Measurements from ENCODE around the gene ANKMY2. TPM values are rescaled to one million over a fixed set of nuclear protein-coding genes. Genes with fewer than 3 reads are reported as not detected.

ANKMY2 gene
- total RNA-seq, 1 donor from 2014 or later: 9.4 TPM

GRCh38 chr7:16637379-16637778 is 8.2 kb downstream of the ANKMY2 start:
- Mint-ChIP-seq H3K4me3 (ENCODE audit: unreplicated experiment) (no peak overlapping the region), H3K36me3 (ENCODE audit: unreplicated experiment) (no peaks in the 10 kb centered on the region), H3K9me3 (ENCODE audit: unreplicated experiment) (no peaks in the 10 kb centered on the region), H3K4me1 (ENCODE audit: low read depth, unreplicated experiment) (no peaks in the 10 kb centered on the region), H3K27ac (ENCODE audit: unreplicated experiment) (no peak overlapping the region), H3K27me3 (ENCODE audit: unreplicated experiment) (no peaks in the 10 kb centered on the region)
- no peak for DNase-seq
- TF ChIP-seq CTCF (IDR thresholded peaks at IDR 0.05; ENCODE audit: partially characterized antibody, unreplicated experiment): no peak

GRCh38 chr7:16636555-16637101 is 8.9 kb downstream of the ANKMY2 start:
- no peak for DNase-seq
- Mint-ChIP-seq H3K4me3 (ENCODE audit: unreplicated experiment) (no peak overlapping the region), H3K4me1 (ENCODE audit: low read depth, unreplicated experiment) (no peaks in the 10 kb centered on the region), H3K27me3 (ENCODE audit: unreplicated experiment) (no peaks in the 10 kb centered on the region), H3K36me3 (ENCODE audit: unreplicated experiment) (no peaks in the 10 kb centered on the region), H3K27ac (ENCODE audit: unreplicated experiment) (no peak overlapping the region), H3K9me3 (ENCODE audit: unreplicated experiment) (no peaks in the 10 kb centered on the region)
- TF ChIP-seq CTCF (IDR thresholded peaks at IDR 0.05; ENCODE audit: partially characterized antibody, unreplicated experiment): no peak

- H3K4me3 Mint-ChIP-seq (ENCODE audit: unreplicated experiment): no peak overlapping the region
- H3K36me3 Mint-ChIP-seq (ENCODE audit: unreplicated experiment): no peaks in the 10 kb centered on the region
- no peak overlapping the region for H3K27ac Mint-ChIP-seq (ENCODE audit: unreplicated experiment)
- no peak for DNase-seq
- H3K9me3 Mint-ChIP-seq (ENCODE audit: unreplicated experiment): no peaks in the 10 kb centered on the region
- no peaks in the 10 kb centered on the region for H3K4me1 Mint-ChIP-seq (ENCODE audit: low read depth, unreplicated experiment)
- TF ChIP-seq CTCF (IDR thresholded peaks at IDR 0.05; ENCODE audit: partially characterized antibody, unreplicated experiment): no peak
- H3K27me3 Mint-ChIP-seq (ENCODE audit: unreplicated experiment): no peaks in the 10 kb centered on the region
These were observed 11.2 kb downstream of the ANKMY2 start for GRCh38 chr7:16634271-16634738.

GRCh38 chr7:16630654-16631053 is 14.9 kb downstream of the ANKMY2 start:
- Mint-ChIP-seq H3K4me3 (ENCODE audit: unreplicated experiment) (no peak overlapping the region), H3K4me1 (ENCODE audit: low read depth, unreplicated experiment) (no peaks in the 10 kb centered on the region)

More at GRCh38 chr7:16630654-16631053, 14.9 kb downstream of the ANKMY2 start:
- H3K9me3 Mint-ChIP-seq (ENCODE audit: unreplicated experiment): no peaks in the 10 kb centered on the region
- no peaks in the 10 kb centered on the region for H3K27me3 Mint-ChIP-seq (ENCODE audit: unreplicated experiment)
- H3K27ac Mint-ChIP-seq (ENCODE audit: unreplicated experiment): no peak overlapping the region
- no peak for TF ChIP-seq CTCF (IDR thresholded peaks at IDR 0.05; ENCODE audit: partially characterized antibody, unreplicated experiment)
- H3K36me3 Mint-ChIP-seq (ENCODE audit: unreplicated experiment): no peaks in the 10 kb centered on the region
- DNase-seq: no peak

Measured in glutamatergic neuron (in vitro differentiated cells).